LNCaP clone FGC (cell line): ENCODE measurements around the gene GAD1.

Source experiments
- DNase-seq: peaks from one replicate; pipeline ENCODE4 v3.0.0-alpha.2; 2011; ENCODE audit warnings: low read depth
- H3K4me3 ChIP-seq: 2 replicates; pipeline ENCODE4 v1.5.1; 2011; ENCODE audit warnings: mild to moderate bottlenecking, low read depth, low read length, control low read depth
- TF ChIP-seq, protein P1 (sequence below): IDR thresholded peaks from 2 replicates; pipeline ENCODE4 v1.5.1; 2012; ENCODE audit warnings: mild to moderate bottlenecking; ENCODE audit not compliant: control insufficient read depth, insufficient read depth; ENCODE audit errors: extremely low read depth

GAD1 gene

DNA sequence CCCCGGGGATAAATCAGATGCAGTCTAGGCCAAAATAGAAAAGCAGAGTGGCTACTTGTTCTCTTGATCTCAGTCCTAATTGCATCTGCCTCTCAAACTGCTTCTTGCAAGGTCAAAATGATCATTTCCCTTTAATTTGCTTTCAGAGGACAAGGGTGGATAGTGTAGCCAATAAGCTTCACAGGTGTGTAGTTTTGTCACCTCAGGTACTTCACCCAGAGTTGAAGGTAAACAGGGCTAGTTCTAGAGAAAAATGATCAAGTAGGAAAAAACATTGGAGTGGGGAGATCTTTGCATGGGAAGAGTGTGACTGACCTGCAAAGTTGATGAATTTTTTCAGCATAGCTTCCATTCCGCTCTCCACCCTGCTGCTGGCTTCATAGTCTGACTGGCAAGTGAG is 37.8 kb upstream of the GAD1 start:
- no peak for DNase-seq
- no peak overlapping the region for H3K4me3 ChIP-seq
- TF ChIP-seq, protein P1, sequence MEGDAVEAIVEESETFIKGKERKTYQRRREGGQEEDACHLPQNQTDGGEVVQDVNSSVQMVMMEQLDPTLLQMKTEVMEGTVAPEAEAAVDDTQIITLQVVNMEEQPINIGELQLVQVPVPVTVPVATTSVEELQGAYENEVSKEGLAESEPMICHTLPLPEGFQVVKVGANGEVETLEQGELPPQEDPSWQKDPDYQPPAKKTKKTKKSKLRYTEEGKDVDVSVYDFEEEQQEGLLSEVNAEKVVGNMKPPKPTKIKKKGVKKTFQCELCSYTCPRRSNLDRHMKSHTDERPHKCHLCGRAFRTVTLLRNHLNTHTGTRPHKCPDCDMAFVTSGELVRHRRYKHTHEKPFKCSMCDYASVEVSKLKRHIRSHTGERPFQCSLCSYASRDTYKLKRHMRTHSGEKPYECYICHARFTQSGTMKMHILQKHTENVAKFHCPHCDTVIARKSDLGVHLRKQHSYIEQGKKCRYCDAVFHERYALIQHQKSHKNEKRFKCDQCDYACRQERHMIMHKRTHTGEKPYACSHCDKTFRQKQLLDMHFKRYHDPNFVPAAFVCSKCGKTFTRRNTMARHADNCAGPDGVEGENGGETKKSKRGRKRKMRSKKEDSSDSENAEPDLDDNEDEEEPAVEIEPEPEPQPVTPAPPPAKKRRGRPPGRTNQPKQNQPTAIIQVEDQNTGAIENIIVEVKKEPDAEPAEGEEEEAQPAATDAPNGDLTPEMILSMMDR: no peak

DNA sequence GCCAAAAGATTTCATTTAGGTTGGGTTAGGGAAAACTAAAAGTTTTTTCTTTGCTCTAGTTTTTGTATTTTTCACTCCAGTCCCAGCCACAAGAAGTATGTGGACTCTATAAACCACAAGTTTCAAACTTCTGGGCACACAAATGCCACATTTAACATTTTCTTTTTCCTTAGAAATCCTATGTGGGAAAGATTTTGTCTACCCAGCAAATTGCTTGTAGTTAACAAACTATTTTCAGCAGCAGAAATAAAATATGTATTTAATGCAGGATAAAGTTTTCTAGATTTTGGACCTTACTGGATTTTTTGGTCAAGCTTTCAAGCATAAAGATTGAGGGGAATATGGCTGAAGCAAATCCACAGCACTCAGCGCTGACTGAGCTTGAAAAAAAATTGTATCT is 37.4 kb upstream of the GAD1 start:
- TF ChIP-seq, protein P1: no peak
- no peak overlapping the region for H3K4me3 ChIP-seq
- DNase-seq: no peak

GRCh38 chr2:170782673-170783072 is 34.0 kb upstream of the GAD1 start:
- no peak overlapping the region for H3K4me3 ChIP-seq
- TF ChIP-seq, protein P1: no peak
- DNase-seq: no peak

- no peak overlapping the region for H3K4me3 ChIP-seq
- TF ChIP-seq, protein P1: no peak
- no peak for DNase-seq
These were observed 33.1 kb upstream of the GAD1 start for GRCh38 chr2:170783549-170783948.

DNA sequence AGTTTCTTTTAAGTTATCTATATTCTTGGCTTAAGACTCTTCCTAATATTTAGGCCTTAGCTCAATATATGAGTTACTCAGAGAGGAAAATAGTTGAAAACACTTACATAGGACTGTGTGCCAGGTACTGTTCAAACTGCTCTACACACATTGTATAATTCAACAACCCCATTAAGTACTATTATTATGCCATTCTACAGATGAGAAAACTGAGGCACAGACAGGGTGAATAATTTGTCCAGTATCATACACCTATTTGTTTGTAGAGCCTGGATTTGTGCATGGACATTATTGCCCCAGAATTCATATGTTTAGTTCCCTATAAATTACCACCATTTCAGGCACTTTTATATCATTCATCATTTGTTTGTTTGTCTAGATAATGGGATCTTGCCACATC is 17.7 kb upstream of the GAD1 start:
- H3K4me3 ChIP-seq: no peak overlapping the region
- TF ChIP-seq, protein P1: no peak
- DNase-seq: no peak

DNA sequence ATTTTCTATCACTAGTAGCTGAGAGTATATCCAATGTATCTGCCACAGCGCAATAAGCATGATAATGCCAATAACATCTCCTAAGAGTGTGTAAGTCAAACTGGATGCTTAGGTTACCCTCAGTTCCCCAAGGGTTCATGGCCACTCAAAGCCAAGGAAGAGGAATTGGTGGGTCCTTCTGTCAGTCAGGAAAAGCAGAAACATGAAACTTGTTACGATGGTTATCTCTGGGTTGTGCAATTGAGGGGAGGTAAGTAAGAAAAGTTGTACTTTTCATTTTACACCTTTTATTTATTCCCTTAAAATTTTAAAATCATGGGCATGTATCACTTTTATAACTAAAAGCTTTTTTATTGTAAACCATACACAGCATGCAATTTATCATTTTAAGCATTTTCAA is 10.1 kb upstream of the GAD1 start:
- H3K4me3 ChIP-seq: no peak overlapping the region
- TF ChIP-seq, protein P1: no peak
- DNase-seq: no peak

GRCh38 chr2:170812710-170813600 is 3.7 kb upstream of the GAD1 start:
- peak; percentile 74 for DNase-seq
- TF ChIP-seq, protein P1: peak; percentile 52
- H3K4me3 ChIP-seq: no peak overlapping the region
